H1 (cell line): ENCODE results near the gene BICRAL.

ENCODE experiments used
- ATF3 ChIP-seq: IDR thresholded peaks from 2 replicates; pipeline ENCODE4 v1.6.1; 2011; ENCODE audit warnings: low read depth, mild to moderate bottlenecking, low read length; ENCODE audit not compliant: insufficient read depth
- CTCF ChIP-seq, 3 experiments: IDR thresholded peaks; 1 replicate in 2 of 3; 2 replicates in 1 of 3; pipeline versions ENCODE4 v1.5.1 to v1.6.1; 2011; ENCODE audit warnings: low read length in 3 of 3, mild to moderate bottlenecking in 3 of 3, inconsistent platforms in 2 of 3, low read depth in 1 of 3, moderate library complexity in 1 of 3; ENCODE audit not compliant: insufficient read depth in 1 of 3; ENCODE audit errors: control extremely low read depth in 1 of 3
- EZH2 ChIP-seq: fragments of 200-600 bp; sonication (generic); IDR thresholded peaks from 2 replicates; pipeline ENCODE4 v1.7.1; 2012; ENCODE audit warnings: low read depth, mild to moderate bottlenecking, moderate library complexity, low read length, inconsistent platforms; ENCODE audit not compliant: severe bottlenecking
- HDAC2 ChIP-seq, 2 experiments: fragments of 300-600 bp in 1 of 2; sonication (generic) in 1 of 2; IDR thresholded peaks; 2 replicates each; pipeline ENCODE4 v1.6.1; 2011 to 2012; ENCODE audit warnings: low read depth in 2 of 2, low read length in 2 of 2, mild to moderate bottlenecking in 2 of 2, moderate library complexity in 2 of 2, borderline replicate concordance in 1 of 2, inconsistent platforms in 1 of 2
- JUND ChIP-seq: IDR thresholded peaks from 2 replicates; pipeline ENCODE4 v1.6.1; 2011; ENCODE audit warnings: mild to moderate bottlenecking, improper control_type of control experiment, low read length
- KDM1A ChIP-seq: fragments of 200-600, 300-600 bp; sonication (generic); IDR thresholded peaks from 2 replicates; pipeline ENCODE4 v1.7.1; 2016; ENCODE audit warnings: mild to moderate bottlenecking, low read length, borderline replicate concordance
- MAX ChIP-seq: IDR thresholded peaks from 2 replicates; pipeline ENCODE4 v1.6.1; 2012; ENCODE audit warnings: inconsistent platforms
- POLR2A ChIP-seq, 2 experiments: IDR thresholded peaks; 1 replicate in 1 of 2; 2 replicates in 1 of 2; pipeline ENCODE4 v1.6.1; 2011; ENCODE audit warnings: low read depth in 2 of 2, low read length in 2 of 2, mild to moderate bottlenecking in 2 of 2; ENCODE audit errors: control extremely low read depth in 1 of 2
- RAD21 ChIP-seq, 2 experiments: IDR thresholded peaks in 1 of 2; conservative IDR thresholded peaks in 1 of 2; 2 replicates each; pipeline ENCODE4 v1.6.1; 2011; ENCODE audit warnings: low read depth in 2 of 2, low read length in 2 of 2, improper control_type of control experiment in 1 of 2, inconsistent platforms in 1 of 2, mild to moderate bottlenecking in 1 of 2, moderate library complexity in 1 of 2
- SRF ChIP-seq: IDR thresholded peaks from 2 replicates; pipeline ENCODE4 v1.6.1; 2011; ENCODE audit warnings: mild to moderate bottlenecking, low read depth, low read length, moderate library complexity
- TAF1 ChIP-seq: IDR thresholded peaks from 2 replicates; pipeline ENCODE4 v1.6.1; 2011; ENCODE audit warnings: mild to moderate bottlenecking, low read depth, low read length
- TCF12 ChIP-seq: IDR thresholded peaks from 2 replicates; pipeline ENCODE4 v1.6.1; 2011; ENCODE audit warnings: low read depth, mild to moderate bottlenecking, low read length
- YY1 ChIP-seq: IDR thresholded peaks from 2 replicates; pipeline ENCODE4 v1.6.1; 2011; ENCODE audit warnings: low read depth, mild to moderate bottlenecking, low read length
- ZNF274 ChIP-seq: IDR thresholded peaks from 2 replicates; pipeline ENCODE4 v1.7.0; 2012; ENCODE audit warnings: low read length, borderline replicate concordance; ENCODE audit errors: extremely low read depth

- TF ChIP-seq CTCF (IDR thresholded peaks at IDR 0.05; ENCODE audit: control extremely low read depth in 1 of 3, insufficient read depth in 1 of 3, low read depth in 1 of 3, low read length in 3 of 3) (no peak), YY1 (no peak), TAF1 (no peak), POLR2A (IDR thresholded peaks at IDR 0.05; ENCODE audit: control extremely low read depth in 1 of 2, low read depth in 2 of 2, low read length in 2 of 2) (no peak), TCF12 (no peak), MAX (no peak), EZH2 (no peak), SRF (no peak), KDM1A (no peak), ATF3 (no peak), JUND (no peak), ZNF274 (no peak), RAD21 (IDR thresholded peaks at IDR 0.05 in 1 of 2, conservative IDR thresholded peaks at IDR 0.05 in 1 of 2; ENCODE audit: low read depth in 2 of 2, low read length in 2 of 2) (no peak), HDAC2 (IDR thresholded peaks at IDR 0.05; ENCODE audit: borderline replicate concordance in 1 of 2, low read depth in 2 of 2, low read length in 2 of 2) (no peak)
Measured at GRCh38 chr6:42751055-42751454, 30.8 kb upstream of the BICRAL start.
